ENCODE results near the gene LRG1.
A peak's percentile ranks its signal among the peaks of the same experiment; 100 is the strongest.

Gene LRG1

GRCh38 chr19:4584670-4585460 is 45.0 kb upstream of the LRG1 start:
- DNase-seq (ENCODE audit: low read depth, low spot score), result no peak
- H3K4me3 ChIP-seq (ENCODE audit: low read depth, low read length), result peak overlapping the region; percentile 37
- no peak for TF ChIP-seq CTCF (IDR thresholded peaks at IDR 0.05; ENCODE audit: low read depth, low read length)
- in situ Hi-C loops (cut with HindIII; ENCODE audit: low sequenced_read_pairs), result no loop called here

- peak; percentile 32 for DNase-seq (ENCODE audit: low read depth, low spot score)
- TF ChIP-seq CTCF (IDR thresholded peaks at IDR 0.05; ENCODE audit: low read depth, low read length), result no peak
- peak overlapping the region; percentile 37 for H3K4me3 ChIP-seq (ENCODE audit: low read depth, low read length)
- in situ Hi-C loops (cut with HindIII; ENCODE audit: low sequenced_read_pairs), result no loop called here
Observed at GRCh38 chr19:4583961-4584669, 44.3 kb upstream of the LRG1 start.

- in situ Hi-C loops (cut with HindIII; ENCODE audit: low sequenced_read_pairs), result no loop called here
- DNase-seq (ENCODE audit: low read depth, low spot score), result no peak
- no peak for TF ChIP-seq CTCF (IDR thresholded peaks at IDR 0.05; ENCODE audit: low read depth, low read length)
- no peak overlapping the region for H3K4me3 ChIP-seq (ENCODE audit: low read depth, low read length)
Observed at GRCh38 chr19:4582980-4583842, 43.4 kb upstream of the LRG1 start.

GRCh38 chr19:4581666-4582553 is 42.1 kb upstream of the LRG1 start:
- DNase-seq (ENCODE audit: low read depth, low spot score), result peak; percentile 25
- no peak for TF ChIP-seq CTCF (IDR thresholded peaks at IDR 0.05; ENCODE audit: low read depth, low read length)
- in situ Hi-C loops (cut with HindIII; ENCODE audit: low sequenced_read_pairs), result no loop called here
- H3K4me3 ChIP-seq (ENCODE audit: low read depth, low read length), result no peak overlapping the region

GRCh38 chr19:4580961-4581665 is 41.3 kb upstream of the LRG1 start:
- no peak for TF ChIP-seq CTCF (IDR thresholded peaks at IDR 0.05; ENCODE audit: low read depth, low read length)
- in situ Hi-C loops (cut with HindIII; ENCODE audit: low sequenced_read_pairs), result no loop called here
- H3K4me3 ChIP-seq (ENCODE audit: low read depth, low read length), result peak overlapping the region; percentile 7
- DNase-seq (ENCODE audit: low read depth, low spot score), result no peak

Measured in astrocyte of the spinal cord (primary cell).